Endodermal cell (in vitro differentiated cells): Measurements from ENCODE around the gene CACNA2D2. TPM values are rescaled to one million over a fixed set of nuclear protein-coding genes. Genes with fewer than 3 reads are reported as not detected.

ENCODE experiments used
- DNase-seq: peaks from one replicate; pipeline ENCODE4 v3.0.0-alpha.2; 2017
- H3K27ac ChIP-seq: 2 replicates; pipeline ENCODE4 v1.5.1; 2013; ENCODE audit warnings: mild to moderate bottlenecking, low read depth, low read length, moderate library complexity
- H3K27me3 ChIP-seq: 2 replicates; pipeline ENCODE4 v1.6.1; 2013; ENCODE audit warnings: mild to moderate bottlenecking, low read length, moderate library complexity; ENCODE audit not compliant: insufficient read depth, control insufficient read depth, poor library complexity, severe bottlenecking
- H3K36me3 ChIP-seq: 2 replicates; pipeline ENCODE4 v1.7.0; 2013; ENCODE audit warnings: mild to moderate bottlenecking, low read length, moderate library complexity; ENCODE audit not compliant: control insufficient read depth, insufficient read depth
- H3K4me1 ChIP-seq: one replicate; pipeline ENCODE4 v1.7.0; 2013; ENCODE audit warnings: low read length; ENCODE audit not compliant: control insufficient read depth, insufficient read depth
- H3K4me3 ChIP-seq: 2 replicates; pipeline ENCODE4 v1.5.1; 2013; ENCODE audit warnings: mild to moderate bottlenecking, low read length, moderate library complexity
- H3K9ac ChIP-seq: 2 replicates; pipeline ENCODE4 v1.6.1; 2013; ENCODE audit warnings: mild to moderate bottlenecking, low read length, moderate library complexity; ENCODE audit not compliant: poor library complexity, severe bottlenecking; ENCODE audit errors: extremely low read depth
- H3K9me3 ChIP-seq: 2 replicates; pipeline ENCODE4 v1.6.1; 2013; ENCODE audit warnings: mild to moderate bottlenecking, low read length, moderate library complexity; ENCODE audit not compliant: control insufficient read depth
- H3K27ac Mint-ChIP-seq: 2 replicates; pipeline ENCODE4 v1.8.0; 2020; ENCODE audit warnings: mixed read lengths
- H3K27me3 Mint-ChIP-seq: 2 replicates; pipeline ENCODE4 v1.8.0; 2021; ENCODE audit warnings: mild to moderate bottlenecking, mixed read lengths; ENCODE audit not compliant: insufficient read depth
- H3K36me3 Mint-ChIP-seq: 2 replicates; pipeline ENCODE4 v1.8.0; 2020; ENCODE audit warnings: low read depth, mixed read lengths
- H3K4me1 Mint-ChIP-seq: 2 replicates; pipeline ENCODE4 v1.8.0; 2020; ENCODE audit warnings: mixed read lengths
- H3K4me3 Mint-ChIP-seq: 2 replicates; pipeline ENCODE4 v1.8.0; 2020; ENCODE audit warnings: mild to moderate bottlenecking, moderate library complexity, mixed read lengths
- H3K9me3 Mint-ChIP-seq: 2 replicates; pipeline ENCODE4 v1.8.0; 2020; ENCODE audit warnings: mild to moderate bottlenecking, mixed read lengths
- CTCF ChIP-seq: fragments of 200-600 bp; sonication (generic); conservative IDR thresholded peaks from 2 replicates; pipeline ENCODE4 v1.5.0; 2021; ENCODE audit warnings: antibody characterized with exemption, mild to moderate bottlenecking
- WGBS, 2 experiments: methylation state at CpG; one replicate each; pipeline versions ENCODE4 v1.1.5 to v1.1.7; 2013; ENCODE audit warnings: missing lambda C conversion rate in 2 of 2, mixed read lengths in 1 of 2; ENCODE audit not compliant: insufficient coverage in 1 of 2, insufficient read length in 1 of 2; 5-methylcytosine and 5-hydroxymethylcytosine counted together
- total RNA-seq, 2 donors: library from RNA; stranded (reverse); fragmentation: NEBNext Ultra II Directional in 1 of 2; extraction: Animal tissue kit (Norgen Biotek cat#: 25700) in 1 of 2; gene quantifications; 2 replicates in 1 of 2; 3 replicates in 1 of 2; pipeline ENCODE4 v1.2.1, GENCODE V29; 2021

Gene CACNA2D2
- total RNA-seq, 2 donors from 2014 or later: 17.6 to 20.7 TPM

GRCh38 chr3:50410608-50411139 lies 92.8 kb downstream of the CACNA2D2 start:
- no peaks in the 10 kb centered on the region for H3K4me1 Mint-ChIP-seq
- Histone ChIP-seq H3K4me3 (no peak overlapping the region), H3K27me3 (no peaks in the 10 kb centered on the region), H3K9ac (no peak overlapping the region), H3K4me1 (no peaks in the 10 kb centered on the region), H3K36me3 (no peaks in the 10 kb centered on the region), H3K9me3 (no peaks in the 10 kb centered on the region), H3K27ac (no peak overlapping the region)
- H3K27me3 Mint-ChIP-seq: no peaks in the 10 kb centered on the region
- peaks cover 3% of the 10 kb centered on the region for H3K36me3 Mint-ChIP-seq
- no peak for DNase-seq
- H3K9me3 Mint-ChIP-seq: no peaks in the 10 kb centered on the region
- WGBS, 2 experiments: 66 to 82% methylated on average over 3 of the region's 3 CpGs
- H3K4me3 Mint-ChIP-seq: no peak overlapping the region
- no peak overlapping the region for H3K27ac Mint-ChIP-seq
- TF ChIP-seq CTCF: no peak

GRCh38 chr3:50410185-50410584 lies 93.2 kb downstream of the CACNA2D2 start:
- H3K36me3 Mint-ChIP-seq: peaks cover 3% of the 10 kb centered on the region
- no peaks in the 10 kb centered on the region for H3K27me3 Mint-ChIP-seq
- Histone ChIP-seq H3K36me3 (no peaks in the 10 kb centered on the region), H3K9me3 (no peaks in the 10 kb centered on the region), H3K4me3 (no peak overlapping the region), H3K4me1 (no peaks in the 10 kb centered on the region), H3K9ac (no peak overlapping the region), H3K27me3 (no peaks in the 10 kb centered on the region), H3K27ac (no peak overlapping the region)
- H3K4me1 Mint-ChIP-seq: no peaks in the 10 kb centered on the region
- TF ChIP-seq CTCF: no peak
- H3K9me3 Mint-ChIP-seq: no peaks in the 10 kb centered on the region
- H3K27ac Mint-ChIP-seq: no peak overlapping the region
- H3K4me3 Mint-ChIP-seq: no peak overlapping the region
- 96% methylated on average over 2 of the region's 2 CpGs; no CpG with 5 or more reads in 1 of the 2 experiments for WGBS, 2 experiments
- DNase-seq: no peak

- no peaks in the 10 kb centered on the region for H3K4me1 ChIP-seq
- Mint-ChIP-seq H3K27me3 (peaks cover 1% of the 10 kb centered on the region), H3K9me3 (no peaks in the 10 kb centered on the region), H3K27ac (no peak overlapping the region), H3K4me3 (no peak overlapping the region), H3K4me1 (no peaks in the 10 kb centered on the region), H3K36me3 (no peaks in the 10 kb centered on the region)
- H3K27ac ChIP-seq: no peak overlapping the region
- no peak overlapping the region for H3K4me3 ChIP-seq
- DNase-seq: no peak
- TF ChIP-seq CTCF: no peak
- no peak overlapping the region for H3K9ac ChIP-seq
- H3K27me3 ChIP-seq: no peaks in the 10 kb centered on the region
- 86 to 87% methylated on average over 10 to 15 of the region's 15 CpGs for WGBS, 2 experiments
- no peaks in the 10 kb centered on the region for H3K9me3 ChIP-seq
- no peaks in the 10 kb centered on the region for H3K36me3 ChIP-seq
Measured at GRCh38 chr3:50408443-50408944, 94.9 kb downstream of the CACNA2D2 start.
